ENCODE data around the gene STRBP.

DNA sequence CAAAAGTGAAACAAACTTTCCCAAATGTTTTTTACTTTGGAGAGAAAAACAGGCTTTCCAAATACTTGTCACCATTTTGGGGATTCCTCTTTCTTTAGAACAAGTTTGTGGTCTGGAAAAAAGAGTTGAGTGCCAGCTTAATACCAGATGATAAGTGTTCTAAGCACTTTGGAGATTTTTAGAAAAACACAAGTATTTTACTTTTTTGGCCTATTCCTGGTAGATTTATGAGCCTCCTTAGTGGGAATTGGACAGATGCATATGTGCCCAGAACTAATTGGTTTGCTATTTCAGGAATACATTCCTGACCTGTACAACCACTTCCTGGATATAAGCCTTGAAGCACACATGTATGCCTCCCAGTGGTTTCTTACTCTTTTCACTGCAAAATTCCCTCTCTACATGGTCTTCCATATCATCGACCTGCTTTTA lies 194.4 kb downstream of the STRBP start:
- TF ChIP-seq, protein P1, sequence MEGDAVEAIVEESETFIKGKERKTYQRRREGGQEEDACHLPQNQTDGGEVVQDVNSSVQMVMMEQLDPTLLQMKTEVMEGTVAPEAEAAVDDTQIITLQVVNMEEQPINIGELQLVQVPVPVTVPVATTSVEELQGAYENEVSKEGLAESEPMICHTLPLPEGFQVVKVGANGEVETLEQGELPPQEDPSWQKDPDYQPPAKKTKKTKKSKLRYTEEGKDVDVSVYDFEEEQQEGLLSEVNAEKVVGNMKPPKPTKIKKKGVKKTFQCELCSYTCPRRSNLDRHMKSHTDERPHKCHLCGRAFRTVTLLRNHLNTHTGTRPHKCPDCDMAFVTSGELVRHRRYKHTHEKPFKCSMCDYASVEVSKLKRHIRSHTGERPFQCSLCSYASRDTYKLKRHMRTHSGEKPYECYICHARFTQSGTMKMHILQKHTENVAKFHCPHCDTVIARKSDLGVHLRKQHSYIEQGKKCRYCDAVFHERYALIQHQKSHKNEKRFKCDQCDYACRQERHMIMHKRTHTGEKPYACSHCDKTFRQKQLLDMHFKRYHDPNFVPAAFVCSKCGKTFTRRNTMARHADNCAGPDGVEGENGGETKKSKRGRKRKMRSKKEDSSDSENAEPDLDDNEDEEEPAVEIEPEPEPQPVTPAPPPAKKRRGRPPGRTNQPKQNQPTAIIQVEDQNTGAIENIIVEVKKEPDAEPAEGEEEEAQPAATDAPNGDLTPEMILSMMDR (IDR thresholded peaks at IDR 0.05; ENCODE audit: control extremely low read depth in 1 of 3, insufficient read depth in 1 of 3, low read depth in 1 of 3, low read length in 3 of 3), result no peak
- TF ChIP-seq SP1 (IDR thresholded peaks at IDR 0.05; ENCODE audit: low read depth, low read length) (no peak), YY1 (IDR thresholded peaks at IDR 0.05; ENCODE audit: low read depth, low read length) (no peak)
- TF ChIP-seq, protein P2, sequence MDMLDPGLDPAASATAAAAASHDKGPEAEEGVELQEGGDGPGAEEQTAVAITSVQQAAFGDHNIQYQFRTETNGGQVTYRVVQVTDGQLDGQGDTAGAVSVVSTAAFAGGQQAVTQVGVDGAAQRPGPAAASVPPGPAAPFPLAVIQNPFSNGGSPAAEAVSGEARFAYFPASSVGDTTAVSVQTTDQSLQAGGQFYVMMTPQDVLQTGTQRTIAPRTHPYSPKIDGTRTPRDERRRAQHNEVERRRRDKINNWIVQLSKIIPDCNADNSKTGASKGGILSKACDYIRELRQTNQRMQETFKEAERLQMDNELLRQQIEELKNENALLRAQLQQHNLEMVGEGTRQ (IDR thresholded peaks at IDR 0.05; ENCODE audit: low read length), result no peak

Data from H1 (cell line).